ENCODE measurements around the gene ITPK1. TPM values are rescaled to one million over a fixed set of nuclear protein-coding genes. Genes with fewer than 3 reads are reported as not detected.
A peak's percentile ranks its signal among the peaks of the same experiment; 100 is the strongest.

The ITPK1 gene
- total RNA-seq, 1 donor from 2014 or later, result 30.5 TPM

- Mint-ChIP-seq H3K4me1 (peaks cover 2% of the 10 kb centered on the region), H3K4me3 (no peak overlapping the region), H3K27ac (no peak overlapping the region), H3K27me3 (ENCODE audit: low read depth) (no peaks in the 10 kb centered on the region), H3K9me3 (no peaks in the 10 kb centered on the region), H3K36me3 (no peaks in the 10 kb centered on the region)
- TF ChIP-seq CTCF (IDR thresholded peaks at IDR 0.05; ENCODE audit: unreplicated experiment), result no peak
- DNase-seq (ENCODE audit: low spot score in 2 of 2, unreplicated experiment in 2 of 2), result no peak
Measured at GRCh38 chr14:93023802-93024434, 91.8 kb downstream of the ITPK1 start.

GRCh38 chr14:93023039-93023438, 92.7 kb downstream of the ITPK1 start:
- no peak overlapping the region for H3K4me3 Mint-ChIP-seq
- H3K4me1 Mint-ChIP-seq, result peaks cover 8% of the 10 kb centered on the region
- no peak for TF ChIP-seq CTCF (IDR thresholded peaks at IDR 0.05; ENCODE audit: unreplicated experiment)
- DNase-seq (ENCODE audit: low spot score in 2 of 2, unreplicated experiment in 2 of 2), result no peak
- H3K36me3 Mint-ChIP-seq, result no peaks in the 10 kb centered on the region
- H3K27me3 Mint-ChIP-seq (ENCODE audit: low read depth), result no peaks in the 10 kb centered on the region
- H3K9me3 Mint-ChIP-seq, result no peaks in the 10 kb centered on the region
- no peak overlapping the region for H3K27ac Mint-ChIP-seq

GRCh38 chr14:93019970-93020369, 95.8 kb downstream of the ITPK1 start:
- H3K9me3 Mint-ChIP-seq, result no peaks in the 10 kb centered on the region
- H3K27me3 Mint-ChIP-seq (ENCODE audit: low read depth), result no peaks in the 10 kb centered on the region
- TF ChIP-seq CTCF (IDR thresholded peaks at IDR 0.05; ENCODE audit: unreplicated experiment), result no peak
- H3K4me1 Mint-ChIP-seq, result peaks cover 9% of the 10 kb centered on the region
- no peak overlapping the region for H3K4me3 Mint-ChIP-seq
- no peak overlapping the region for H3K27ac Mint-ChIP-seq
- H3K36me3 Mint-ChIP-seq, result no peaks in the 10 kb centered on the region
- no peak for DNase-seq (ENCODE audit: low spot score in 2 of 2, unreplicated experiment in 2 of 2)

- Mint-ChIP-seq H3K27ac (no peak overlapping the region), H3K36me3 (no peaks in the 10 kb centered on the region), H3K4me3 (no peak overlapping the region), H3K9me3 (no peaks in the 10 kb centered on the region), H3K27me3 (ENCODE audit: low read depth) (no peaks in the 10 kb centered on the region), H3K4me1 (peaks cover 14% of the 10 kb centered on the region)
- DNase-seq (ENCODE audit: low spot score in 2 of 2, unreplicated experiment in 2 of 2), result no peak
- TF ChIP-seq CTCF (IDR thresholded peaks at IDR 0.05; ENCODE audit: unreplicated experiment), result no peak
Measured at GRCh38 chr14:93019367-93019843, 96.3 kb downstream of the ITPK1 start.

GRCh38 chr14:93018366-93018765, 97.4 kb downstream of the ITPK1 start:
- no peak for DNase-seq (ENCODE audit: low spot score in 2 of 2, unreplicated experiment in 2 of 2)
- no peaks in the 10 kb centered on the region for H3K27me3 Mint-ChIP-seq (ENCODE audit: low read depth)
- H3K4me3 Mint-ChIP-seq, result no peak overlapping the region
- no peaks in the 10 kb centered on the region for H3K36me3 Mint-ChIP-seq
- no peaks in the 10 kb centered on the region for H3K9me3 Mint-ChIP-seq
- TF ChIP-seq CTCF (IDR thresholded peaks at IDR 0.05; ENCODE audit: unreplicated experiment), result no peak
- H3K27ac Mint-ChIP-seq, result peak overlapping the region; percentile 22
- H3K4me1 Mint-ChIP-seq, result peaks cover 21% of the 10 kb centered on the region

Data from mesothelial cell of epicardium (in vitro differentiated cells).